Upper lobe of right lung (tissue), 1 donor: ENCODE data around the gene RBM20. TPM values are rescaled to one million over a fixed set of nuclear protein-coding genes. Genes with fewer than 3 reads are reported as not detected.
A peak's percentile ranks its signal among the peaks of the same experiment; 100 is the strongest.

Experiments used
- ATAC-seq: fragments of 200-7000 bp; cut with Tn5 transposase; one replicate; pipeline ENCODE4 v1.9.1; 2020; ENCODE audit warnings: mild to moderate bottlenecking, moderate library complexity
- DNase-seq: peaks from one replicate; pipeline ENCODE4 v3.0.0-alpha.2; 2020
- H3K27ac ChIP-seq: fragments of 200-600 bp; one replicate; pipeline ENCODE4 v1.8.0; 2022
- H3K27me3 ChIP-seq: fragments of 200-600 bp; one replicate; pipeline ENCODE4 v1.8.0; 2022; ENCODE audit warnings: mild to moderate bottlenecking
- H3K36me3 ChIP-seq: fragments of 200-600 bp; one replicate; pipeline ENCODE4 v1.8.0; 2022
- H3K4me1 ChIP-seq: fragments of 200-600 bp; one replicate; pipeline ENCODE4 v1.8.0; 2022
- H3K4me3 ChIP-seq: fragments of 200-600 bp; one replicate; pipeline ENCODE4 v1.8.0; 2022; ENCODE audit warnings: mild to moderate bottlenecking
- H3K9me3 ChIP-seq: fragments of 200-600 bp; one replicate; pipeline ENCODE4 v1.8.0; 2022
- CTCF ChIP-seq: fragments of 200-600 bp; IDR thresholded peaks from one replicate; pipeline ENCODE4 v1.8.0; 2022; ENCODE audit warnings: antibody characterized with exemption
- intact Hi-C: fragments of 100-400 bp; cut with DNase I; formaldehyde crosslinking; loops from one replicate; pipeline ENCODE4 v1.11.0; 2022
- total RNA-seq: library from RNA; stranded (reverse); fragmentation: NEBNext Ultra II Directional; extraction: Animal tissue kit (Norgen Biotek cat#: 25700); gene quantifications from one replicate; pipeline ENCODE4 v1.2.1, GENCODE V29; 2021
- donor health status: DM: no; HTN: yes; CAD: no; lungs with severe emphysema.

The RBM20 gene
- total RNA-seq, 1 donor from 2014 or later = 0.41 TPM

GRCh38 chr10:110730345-110731050, 86.4 kb downstream of the RBM20 start:
- no peaks in the 10 kb centered on the region for H3K36me3 ChIP-seq
- H3K27ac ChIP-seq = no peak overlapping the region
- ATAC-seq (peak; percentile 56), DNase-seq (no peak)
- H3K4me3 ChIP-seq = no peak overlapping the region
- H3K4me1 ChIP-seq = no peaks in the 10 kb centered on the region
- H3K27me3 ChIP-seq = peaks cover 10% of the 10 kb centered on the region
- H3K9me3 ChIP-seq = no peaks in the 10 kb centered on the region
- no peak for TF ChIP-seq CTCF
- intact Hi-C loops = no loop called here

- no peak overlapping the region for H3K27ac ChIP-seq
- ATAC-seq (no peak), DNase-seq (no peak)
- no peaks in the 10 kb centered on the region for H3K9me3 ChIP-seq
- no peaks in the 10 kb centered on the region for H3K36me3 ChIP-seq
- no peak for TF ChIP-seq CTCF
- no peaks in the 10 kb centered on the region for H3K4me1 ChIP-seq
- H3K27me3 ChIP-seq = peaks cover 10% of the 10 kb centered on the region
- H3K4me3 ChIP-seq = peak overlapping the region; percentile 12
- intact Hi-C loops = no loop called here
Measured at GRCh38 chr10:110733218-110733952, 89.2 kb downstream of the RBM20 start.

- H3K4me1 ChIP-seq = no peaks in the 10 kb centered on the region
- intact Hi-C loops = no loop called here
- H3K27me3 ChIP-seq = peaks cover 10% of the 10 kb centered on the region
- no peak for DNase-seq
- H3K9me3 ChIP-seq = no peaks in the 10 kb centered on the region
- TF ChIP-seq CTCF = no peak
- no peaks in the 10 kb centered on the region for H3K36me3 ChIP-seq
- ATAC-seq = no peak
- no peak overlapping the region for H3K4me3 ChIP-seq
- no peak overlapping the region for H3K27ac ChIP-seq
Measured at GRCh38 chr10:110735620-110736027, 91.5 kb downstream of the RBM20 start.

- intact Hi-C loops = no loop called here
- Histone ChIP-seq H3K9me3 (no peaks in the 10 kb centered on the region), H3K27me3 (no peaks in the 10 kb centered on the region), H3K27ac (no peak overlapping the region), H3K36me3 (no peaks in the 10 kb centered on the region), H3K4me1 (no peaks in the 10 kb centered on the region), H3K4me3 (no peak overlapping the region)
- DNase-seq = no peak
- TF ChIP-seq CTCF = no peak
- no peak for ATAC-seq
Measured at GRCh38 chr10:110737886-110738634, 93.9 kb downstream of the RBM20 start.

GRCh38 chr10:110739811-110740271, 95.7 kb downstream of the RBM20 start:
- intact Hi-C loops = loop anchor here (10.0 kb wide), 1 partner anchor 155 kb away; no protein-coding TSS in a partner anchor
- Histone ChIP-seq H3K4me1 (no peaks in the 10 kb centered on the region), H3K9me3 (no peaks in the 10 kb centered on the region), H3K4me3 (no peak overlapping the region), H3K27ac (no peak overlapping the region), H3K36me3 (no peaks in the 10 kb centered on the region), H3K27me3 (no peaks in the 10 kb centered on the region)
- ATAC-seq (peak; percentile 18), DNase-seq (no peak)
- no peak for TF ChIP-seq CTCF
